Stimulated activated CD4-positive, alpha-beta T cell treated with anti-CD3 and anti-CD28 coated beads, Interleukin-1b, Interleukin-23, amount 100 ng/mL, for 4 hours (primary cell): ENCODE measurements around the gene CTAGE9.
"Not testable (repeated sequence)": the region's sequence is repeated elsewhere in the genome, so short reads cannot be mapped to it uniquely, and the experiment has no call there.

Experiments used
- DNase-seq, 2 donors: peaks; one replicate each; pipeline ENCODE4 v3.0.0-alpha.2; 2020; ENCODE audit warnings: low read depth in 2 of 2

Gene CTAGE9

DNA sequence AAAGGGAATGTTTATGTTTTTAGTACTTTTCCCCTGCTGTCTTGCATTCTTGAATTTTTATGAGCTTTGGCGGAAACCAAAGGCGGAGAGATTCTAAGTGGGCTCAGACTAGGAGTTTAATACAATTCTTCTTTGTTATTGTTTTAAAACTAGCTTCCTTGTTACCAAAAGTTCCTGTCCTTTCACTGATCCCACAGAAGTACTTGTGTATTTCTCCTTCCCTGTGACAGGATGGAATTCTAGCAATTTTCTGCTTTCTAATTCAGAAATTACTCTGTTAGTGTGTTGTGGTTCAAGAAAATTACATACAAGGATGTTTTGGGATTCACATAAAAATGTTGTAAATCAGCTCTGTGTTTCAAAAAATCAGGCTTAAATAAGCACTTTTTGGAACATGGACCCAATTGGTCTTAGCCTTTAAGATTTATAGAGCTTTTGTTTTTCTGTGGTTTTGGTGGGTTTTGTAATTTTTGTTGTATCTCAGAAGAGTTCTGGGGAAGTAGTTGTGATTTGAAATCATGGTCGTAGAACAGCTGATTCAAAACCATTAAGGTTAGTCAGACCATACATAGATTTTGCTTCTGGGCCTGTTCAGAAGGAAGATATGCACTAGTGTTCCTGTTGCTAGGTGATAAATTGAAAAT lies 17.6 kb upstream of the CTAGE9 start:
- DNase-seq: no peak

DNA sequence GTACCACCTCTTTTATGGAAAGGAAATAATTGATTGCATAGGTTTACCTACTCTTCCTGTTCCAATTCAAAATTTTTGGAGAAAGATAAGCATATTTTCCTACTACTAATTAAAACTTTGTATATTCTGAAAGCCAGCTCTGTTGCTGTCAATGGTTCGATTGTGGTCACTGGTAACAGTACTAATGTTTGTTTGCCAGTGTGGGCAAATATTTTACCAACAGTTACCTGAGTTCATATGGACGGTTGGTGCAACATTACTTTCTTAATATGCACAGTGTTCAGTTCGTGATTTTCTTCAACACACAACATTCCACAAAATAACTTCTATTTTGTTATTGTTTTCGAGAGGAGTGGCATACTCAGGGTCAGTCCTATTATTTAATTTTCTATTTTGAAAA lies 17.1 kb upstream of the CTAGE9 start:
- DNase-seq: no peak

DNA sequence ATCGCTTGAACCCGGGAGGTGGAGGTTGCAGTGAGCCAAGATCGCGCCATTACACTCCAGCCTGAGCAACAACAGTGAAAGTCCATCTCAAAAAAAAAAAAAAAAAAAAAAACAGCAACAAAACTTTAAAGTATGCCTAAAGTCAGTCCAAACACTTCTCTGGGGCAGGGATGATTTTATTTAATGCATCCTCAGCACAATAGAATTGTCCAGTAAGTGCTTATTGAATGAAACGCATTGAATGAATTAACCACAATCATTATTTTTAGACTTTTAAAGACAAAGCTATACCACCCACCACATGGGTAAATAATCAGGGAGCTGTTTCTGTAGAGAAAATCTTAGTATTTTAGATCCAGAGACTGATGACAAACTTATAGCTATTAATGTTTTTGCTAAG lies 16.6 kb upstream of the CTAGE9 start:
- no peak for DNase-seq

DNA sequence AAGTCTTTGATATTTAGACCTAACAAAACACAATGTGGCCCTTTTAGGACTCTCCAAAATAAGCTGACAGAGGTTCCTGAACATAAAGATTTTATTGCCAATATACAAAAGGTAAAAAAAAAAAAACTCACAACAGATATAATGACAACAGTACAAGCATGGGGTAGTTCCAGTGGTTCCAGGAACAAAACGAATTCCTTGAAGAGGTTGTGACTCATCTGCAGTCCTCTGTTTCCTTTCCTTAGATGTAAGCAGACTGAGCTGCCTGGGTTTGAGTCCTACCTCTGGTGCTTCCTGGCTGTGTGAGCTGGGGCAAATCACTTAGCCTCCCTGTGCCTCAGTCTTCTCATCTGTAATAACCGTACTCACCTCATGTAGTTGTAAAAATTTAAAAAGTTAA lies 13.3 kb upstream of the CTAGE9 start:
- DNase-seq: no peak

DNA sequence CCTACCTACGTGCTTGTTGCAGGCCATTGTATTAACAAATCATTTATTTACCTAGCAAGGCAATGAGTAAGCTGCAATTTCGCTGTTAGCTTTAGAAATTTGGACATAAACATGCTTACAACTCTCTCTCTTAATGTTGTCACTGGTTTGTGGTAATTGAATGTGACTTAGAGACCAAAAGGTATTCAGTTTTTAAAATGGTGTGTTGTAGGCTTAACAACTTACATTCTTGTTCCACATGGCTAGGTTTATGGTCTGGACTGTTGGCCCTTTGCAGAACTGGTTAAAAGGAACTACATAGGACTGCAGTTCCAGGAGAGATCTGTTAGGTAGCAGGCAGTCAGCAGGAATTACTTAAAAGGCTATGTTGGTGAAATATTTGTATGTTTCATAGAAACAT lies 10.3 kb upstream of the CTAGE9 start:
- DNase-seq: no peak

DNA sequence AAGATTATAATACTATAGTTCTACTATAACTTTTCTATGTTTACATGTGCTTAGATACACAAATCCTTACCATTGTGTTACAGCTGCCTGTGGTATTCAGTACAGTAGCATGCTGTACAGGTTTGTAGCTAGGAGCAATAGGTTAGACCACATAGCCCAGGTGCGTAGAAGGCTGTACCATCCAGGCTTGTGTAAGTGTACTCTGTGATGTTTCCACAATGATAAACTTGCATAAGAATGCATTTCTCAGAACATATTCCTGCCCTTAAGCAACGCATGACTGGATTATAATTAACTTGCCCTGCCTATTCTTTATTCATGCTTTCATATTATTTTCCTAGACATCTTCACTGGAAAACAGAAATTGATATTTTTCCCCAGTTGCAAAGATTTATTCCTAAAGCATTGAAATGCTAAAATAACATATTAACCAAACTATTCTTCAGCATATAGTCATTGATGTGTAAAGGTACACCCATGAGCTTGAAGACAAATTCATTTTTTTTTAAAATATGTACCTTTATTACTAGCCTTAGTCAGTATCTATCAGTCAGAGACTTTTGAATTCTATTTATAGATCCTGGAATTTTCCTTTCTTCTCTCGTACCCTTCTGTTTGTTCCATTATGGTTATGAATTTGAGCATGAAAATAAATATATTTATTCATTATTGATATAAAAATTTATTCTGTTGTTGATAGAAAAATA lies 7.2 kb upstream of the CTAGE9 start:
- DNase-seq: no peak

DNA sequence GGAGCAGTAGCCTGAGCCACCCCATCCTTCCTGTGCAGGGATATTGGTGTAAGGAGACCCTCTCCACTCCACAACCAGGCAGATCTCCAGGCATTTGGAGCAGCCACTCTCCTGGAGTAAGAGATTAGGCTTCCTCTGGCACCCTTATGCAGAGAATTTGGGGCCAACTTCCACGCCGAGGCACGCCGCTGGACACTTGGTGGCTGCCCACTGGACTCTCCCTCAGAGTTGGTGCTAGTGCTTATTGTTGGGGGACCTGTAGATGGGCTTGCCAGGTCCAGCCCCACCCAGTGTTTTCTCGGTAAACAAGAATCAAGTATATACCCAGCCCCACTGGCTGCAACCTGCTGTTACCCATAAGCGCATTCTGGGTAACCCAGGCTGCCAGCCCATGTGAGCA lies 4.8 kb upstream of the CTAGE9 start:
- DNase-seq: not testable (repeated sequence)

DNA sequence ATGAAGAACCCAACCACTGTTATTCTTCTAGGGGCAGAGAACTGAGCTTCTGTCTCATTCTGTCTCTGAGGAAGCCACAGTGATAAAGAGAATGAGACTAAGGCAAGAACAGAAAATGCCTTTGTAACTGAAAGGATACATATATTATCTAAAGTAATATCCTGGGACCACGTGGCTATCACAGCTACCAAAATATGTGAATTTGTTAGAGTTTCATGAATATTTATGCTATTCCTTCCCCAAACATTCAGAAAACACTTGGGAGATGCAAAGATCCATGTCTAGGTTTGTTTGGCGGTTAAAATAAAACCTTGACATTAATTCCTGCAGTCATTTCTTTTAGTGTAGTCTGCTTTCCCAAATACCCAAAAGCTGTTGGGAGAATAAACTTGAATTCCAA lies 6.9 kb downstream of the CTAGE9 start:
- not testable (repeated sequence) for DNase-seq

DNA sequence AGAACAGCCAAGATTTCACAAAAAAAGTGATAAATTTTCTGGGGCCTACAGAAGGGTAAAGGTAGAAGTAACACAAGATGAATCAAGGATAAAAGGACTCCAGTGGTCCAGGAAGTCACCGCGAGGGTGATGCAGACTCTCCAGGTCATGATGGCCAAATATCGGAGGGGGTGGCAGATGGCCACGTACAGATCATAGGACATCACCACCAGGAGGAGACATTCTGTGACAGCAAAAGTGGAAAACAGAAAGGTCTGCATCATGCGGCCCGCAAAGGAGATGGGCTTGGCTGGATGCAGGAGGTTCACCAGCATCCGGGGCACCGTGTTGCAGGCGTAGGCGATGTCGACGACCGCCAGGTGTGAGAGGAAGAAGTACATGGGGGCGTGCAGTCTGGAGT lies 10.0 kb downstream of the CTAGE9 start:
- DNase-seq: not testable (repeated sequence)

DNA sequence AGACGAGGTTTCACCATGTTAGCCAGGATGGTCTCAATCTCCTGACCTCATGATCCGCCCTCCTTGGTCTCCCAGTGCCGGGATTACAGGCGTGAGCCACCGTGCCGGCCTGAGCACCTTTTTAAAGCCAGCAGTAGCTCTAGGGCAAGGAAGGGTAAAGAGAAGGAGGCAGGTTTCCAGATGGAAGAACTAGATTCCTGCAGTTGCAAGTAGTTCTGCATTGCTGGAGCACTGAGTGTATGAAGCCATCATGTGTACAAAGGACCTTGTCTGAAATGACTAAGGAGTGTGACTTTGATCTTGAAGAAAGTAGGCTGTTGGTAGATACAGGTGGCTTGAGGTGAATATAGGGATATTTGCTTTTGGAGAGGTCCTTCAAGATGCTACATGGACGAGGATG lies 13.9 kb downstream of the CTAGE9 start:
- no peak for DNase-seq

DNA sequence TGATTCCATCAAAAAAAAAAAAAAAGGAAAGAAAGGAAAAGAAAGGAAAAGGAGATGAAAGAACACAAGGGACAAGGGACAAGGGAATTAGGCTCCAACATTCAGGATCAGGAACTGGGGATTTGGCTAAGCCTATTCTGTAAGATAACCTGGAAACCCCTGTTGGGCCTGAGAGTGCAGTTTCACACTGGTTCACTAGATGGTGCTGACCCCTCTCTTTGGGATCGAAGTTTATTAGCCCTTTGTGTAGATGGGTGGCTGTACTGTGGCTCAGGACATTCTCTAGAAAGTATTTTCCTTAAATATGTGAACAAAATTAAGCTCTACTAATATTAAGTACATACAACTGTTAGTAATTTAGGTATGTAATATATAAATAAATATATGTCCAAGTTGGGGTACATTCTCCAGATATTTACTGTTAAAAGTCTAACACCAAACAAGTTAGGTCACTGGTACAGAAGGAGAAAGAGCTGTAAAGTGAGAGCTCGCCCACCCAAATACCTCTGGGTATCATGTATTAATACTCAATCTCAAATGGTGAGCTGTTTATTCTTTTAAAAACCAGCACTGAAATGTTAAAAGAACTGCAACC lies 15.9 kb downstream of the CTAGE9 start:
- no peak for DNase-seq

DNA sequence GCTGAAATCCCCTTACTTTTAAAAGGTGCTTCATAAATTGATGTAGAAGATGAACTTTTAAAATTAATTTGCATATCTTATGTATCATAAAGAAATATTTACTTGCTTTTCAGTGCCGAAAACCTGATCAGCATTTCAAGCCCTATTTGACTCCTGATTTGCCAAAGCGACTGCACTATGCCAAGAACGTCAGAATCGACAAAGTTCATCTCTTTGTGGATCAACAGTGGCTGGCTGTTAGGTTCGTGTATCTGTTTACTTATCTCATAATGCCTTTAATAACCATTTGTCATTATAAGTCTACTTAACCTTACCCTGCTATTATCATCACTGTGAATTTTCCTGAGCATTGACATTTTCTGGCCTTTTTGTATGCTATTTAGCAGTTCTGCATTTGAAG lies 17.4 kb downstream of the CTAGE9 start:
- no peak for DNase-seq

DNA sequence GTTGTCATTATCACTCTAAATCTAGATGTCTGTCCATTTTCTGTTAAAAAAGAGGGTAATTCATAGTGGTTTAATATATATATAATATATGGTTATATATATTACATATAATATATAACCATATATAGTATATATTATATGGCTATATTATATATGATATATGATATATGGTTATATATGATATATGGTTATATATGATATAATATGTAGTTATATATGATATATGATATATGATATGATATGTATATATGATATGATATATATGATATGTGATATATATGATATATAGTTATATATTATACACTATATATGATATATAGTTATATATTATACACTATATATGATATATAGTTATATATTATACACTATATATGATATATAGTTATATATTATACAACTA lies 18.2 kb downstream of the CTAGE9 start:
- DNase-seq: no peak

DNA sequence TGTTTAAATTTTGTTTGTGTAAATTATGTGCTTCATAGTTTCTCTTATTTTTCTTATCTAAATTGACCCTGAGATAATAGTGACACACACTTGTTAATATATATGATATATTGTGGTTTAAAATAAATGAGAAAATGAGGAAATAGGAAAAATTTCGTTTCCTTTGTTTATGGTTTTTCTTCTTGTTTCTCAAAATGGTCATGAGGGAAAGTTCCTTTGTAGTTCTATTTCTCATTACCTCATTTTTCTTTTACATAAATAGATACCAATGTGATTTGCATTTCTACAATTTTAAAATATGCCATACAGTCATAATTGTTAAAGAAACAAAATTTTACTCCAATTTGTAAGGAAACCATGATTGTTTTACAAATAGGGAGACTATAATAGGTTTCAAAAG lies 18.8 kb downstream of the CTAGE9 start:
- DNase-seq: no peak

DNA sequence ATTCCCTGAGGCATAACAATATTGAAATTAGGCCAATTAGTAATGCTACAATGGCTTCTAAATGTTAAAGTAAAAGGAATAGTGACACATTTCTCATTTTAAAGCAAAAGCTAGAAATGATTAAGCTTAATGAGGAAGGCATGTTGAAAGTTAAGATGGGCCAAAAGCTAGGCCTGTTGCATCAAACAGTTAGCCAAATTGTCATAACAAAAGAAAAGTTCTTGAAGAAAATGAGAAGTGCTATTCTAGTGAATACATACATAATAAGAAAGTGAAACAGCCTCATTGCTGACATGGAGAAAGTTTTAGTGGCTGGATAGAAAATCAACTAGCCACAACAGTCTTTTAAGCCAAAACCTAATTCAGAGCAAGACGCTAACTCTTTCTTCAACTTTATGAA lies 22.5 kb downstream of the CTAGE9 start:
- DNase-seq: no peak

DNA sequence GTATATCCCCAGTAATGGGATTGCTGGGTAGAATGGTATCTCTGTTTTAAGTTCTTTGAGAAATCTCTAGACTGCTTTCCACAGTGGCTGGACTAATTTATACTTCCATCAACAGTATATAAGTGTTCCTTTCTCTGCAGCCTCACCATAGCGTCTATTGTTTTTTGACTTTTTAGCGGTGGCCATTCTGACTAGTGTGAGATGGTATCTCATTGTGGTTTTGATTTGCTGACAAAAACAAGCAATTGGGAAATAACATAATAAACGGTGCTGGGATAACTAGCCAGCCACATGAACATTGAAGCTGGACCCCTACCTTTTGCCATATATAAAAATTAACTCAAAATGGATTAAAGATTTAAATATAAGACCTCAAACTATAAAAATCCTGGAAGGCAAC lies 23.8 kb downstream of the CTAGE9 start:
- DNase-seq: no peak

DNA sequence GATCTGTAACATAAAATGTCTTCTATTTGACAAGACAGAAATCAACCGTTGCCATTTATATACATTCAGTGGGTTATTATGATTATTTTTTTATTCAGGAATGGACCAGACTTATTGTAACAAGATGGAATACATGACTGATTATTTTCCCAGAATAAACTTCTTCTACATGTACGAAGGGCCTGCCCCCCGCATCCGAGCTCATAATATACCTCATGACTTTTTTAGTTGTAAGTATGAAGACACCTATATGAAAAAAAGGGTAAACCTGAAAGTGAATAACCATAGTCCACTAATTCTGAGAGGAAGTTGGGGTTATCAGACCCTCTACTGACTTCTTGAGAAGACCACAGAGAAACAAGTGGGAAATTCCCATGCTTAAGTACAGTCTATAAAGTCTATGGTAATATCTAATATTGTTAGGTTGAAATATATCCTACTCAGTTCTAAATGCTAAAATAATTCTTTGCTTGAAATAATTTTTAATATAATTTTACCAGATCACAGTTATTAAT lies 25.5 kb downstream of the CTAGE9 start:
- no peak for DNase-seq

DNA sequence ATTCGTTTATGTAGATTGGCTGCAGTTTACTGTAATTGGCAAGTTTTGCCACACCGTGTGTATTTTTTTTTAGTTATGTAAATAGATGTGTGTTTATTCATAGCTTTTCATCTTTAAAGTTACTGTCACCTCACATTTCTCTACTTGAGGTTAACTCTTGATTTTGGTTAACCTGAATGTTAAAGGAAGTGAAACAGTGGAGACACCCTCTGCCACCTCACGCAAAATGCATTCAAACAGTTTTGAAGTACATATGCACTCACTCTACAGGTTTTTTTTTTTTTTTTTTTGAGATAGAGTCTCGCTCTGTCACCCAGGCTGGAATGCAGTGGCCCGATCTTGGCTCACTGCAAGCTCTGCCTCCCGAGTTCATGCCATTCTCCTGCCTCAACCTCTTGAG lies 27.3 kb downstream of the CTAGE9 start:
- DNase-seq: no peak

DNA sequence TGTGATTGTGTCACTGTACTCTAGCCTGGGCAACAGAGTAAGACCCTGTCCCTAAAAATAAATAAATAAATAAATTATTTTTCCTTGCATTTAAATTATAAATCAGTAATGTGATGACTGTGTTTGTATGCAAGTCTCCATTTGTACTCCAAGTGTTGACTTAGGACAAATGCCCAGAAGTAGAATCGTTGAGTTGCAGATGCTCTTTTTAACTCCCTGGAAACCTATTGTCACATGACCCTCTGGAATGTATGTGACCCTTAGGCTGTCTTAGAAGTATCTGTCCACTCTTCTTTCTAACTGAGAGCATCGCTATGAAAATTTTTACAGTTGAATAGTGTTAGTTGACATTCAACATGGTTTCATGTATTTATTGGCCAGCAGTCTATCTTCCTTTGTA lies 28.4 kb downstream of the CTAGE9 start:
- DNase-seq: no peak

DNA sequence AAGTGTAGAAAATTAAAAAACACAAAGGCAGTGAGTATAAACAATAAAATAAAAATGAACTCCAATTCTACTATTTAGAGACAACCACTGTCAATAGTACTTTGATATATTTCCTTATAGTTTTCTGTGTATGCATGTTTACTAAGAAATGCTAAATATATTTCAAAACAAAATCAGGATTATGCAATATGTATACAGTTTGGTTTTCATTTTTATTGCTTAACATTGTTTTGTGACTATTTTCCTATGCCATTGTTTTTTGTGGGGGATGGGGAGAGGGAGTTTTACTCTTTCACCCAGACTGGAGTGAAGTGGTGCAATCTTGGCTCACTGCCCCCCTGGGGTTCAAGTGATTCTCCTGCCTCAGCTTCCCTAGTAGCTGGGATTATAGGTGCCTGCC lies 29.2 kb downstream of the CTAGE9 start:
- no peak for DNase-seq

DNA sequence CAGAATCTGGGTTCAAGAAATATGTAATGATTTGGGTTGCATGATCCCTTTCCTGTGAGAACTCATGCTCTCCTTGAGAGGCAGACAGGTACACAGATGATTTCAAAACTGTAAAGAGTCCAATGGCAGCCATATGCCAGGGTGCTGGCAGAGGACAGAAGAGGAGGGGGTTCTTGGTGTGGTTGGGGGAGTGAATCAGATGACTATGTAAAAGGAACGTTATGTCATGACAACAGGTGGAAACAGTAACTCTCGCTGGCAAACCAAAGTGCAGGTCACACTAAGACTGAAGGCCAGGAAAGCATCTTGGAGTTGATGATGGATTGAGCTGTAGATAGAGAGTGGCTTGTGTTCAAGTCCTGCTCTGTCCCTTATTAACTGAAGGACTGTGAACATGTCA lies 29.9 kb downstream of the CTAGE9 start:
- no peak for DNase-seq

DNA sequence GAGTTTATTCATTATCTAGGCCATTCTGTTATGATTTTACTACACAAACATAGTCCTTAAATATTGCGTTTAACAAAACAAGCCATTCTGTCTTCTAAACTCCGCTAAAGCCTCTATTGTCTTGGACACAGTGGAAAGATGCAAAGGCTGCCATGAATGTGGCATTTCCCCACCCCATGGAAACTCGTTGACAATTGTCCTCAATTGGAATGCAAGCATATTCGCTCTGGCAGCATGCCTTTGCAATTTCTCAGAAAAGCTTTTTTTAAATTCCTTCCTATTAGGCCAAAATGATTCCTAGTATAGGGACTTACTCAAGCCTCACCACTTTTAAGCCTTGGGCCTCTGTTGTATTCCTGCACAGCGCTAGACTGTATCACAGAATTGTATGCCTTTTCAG lies 32.4 kb downstream of the CTAGE9 start:
- DNase-seq: no peak

DNA sequence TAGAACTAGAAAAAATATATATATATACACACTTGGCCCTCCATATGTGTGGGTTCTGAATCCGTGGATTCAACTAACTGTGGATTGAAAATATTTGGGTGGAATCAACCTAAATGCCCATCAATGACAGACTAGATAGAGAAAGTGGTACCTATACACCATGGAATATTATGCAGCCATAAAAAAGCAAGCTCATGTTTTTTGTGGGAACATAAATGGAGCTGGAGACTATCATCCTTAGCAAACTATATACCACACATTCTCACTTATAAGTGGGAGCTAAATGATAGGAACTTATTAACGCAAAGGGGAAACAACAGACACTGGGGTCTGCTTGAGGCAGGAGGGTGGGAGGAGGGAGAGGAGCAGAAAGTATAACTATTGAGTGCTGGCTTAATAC lies 37.6 kb downstream of the CTAGE9 start:
- no peak for DNase-seq
